HG02870 (cell line): ENCODE results near the gene LSS.

Experiments
- ATAC-seq: cut with Tn5 transposase; IDR thresholded peaks from one replicate; pipeline ENCODE4 v1.9.1; 2021; ENCODE audit warnings: mild to moderate bottlenecking, moderate library complexity; ENCODE audit not compliant: unreplicated experiment

The LSS gene

GRCh38 chr21:46219591-46220239 is 8.9 kb downstream of the LSS start:
- no peak for ATAC-seq

GRCh38 chr21:46218906-46219590 is 9.5 kb downstream of the LSS start:
- ATAC-seq, result no peak

GRCh38 chr21:46217511-46218196 is 10.9 kb downstream of the LSS start:
- ATAC-seq, result no peak

- no peak for ATAC-seq
Observed at GRCh38 chr21:46216132-46216747, 12.3 kb downstream of the LSS start.

GRCh38 chr21:46215436-46216131 is 13.0 kb downstream of the LSS start:
- no peak for ATAC-seq

- ATAC-seq, result no peak
Observed at GRCh38 chr21:46214478-46215340, 13.9 kb downstream of the LSS start.

- no peak for ATAC-seq
Observed at GRCh38 chr21:46213620-46214286, 14.8 kb downstream of the LSS start.

GRCh38 chr21:46212721-46213484 is 15.7 kb downstream of the LSS start:
- no peak for ATAC-seq

- no peak for ATAC-seq
Observed at GRCh38 chr21:46211786-46212720, 16.5 kb downstream of the LSS start.

- no peak for ATAC-seq
Observed at GRCh38 chr21:46211376-46211775, 17.2 kb downstream of the LSS start.

GRCh38 chr21:46210378-46211136 is 18.0 kb downstream of the LSS start:
- no peak for ATAC-seq

GRCh38 chr21:46208761-46209721 is 19.5 kb downstream of the LSS start:
- no peak for ATAC-seq

GRCh38 chr21:46207920-46208591 is 20.5 kb downstream of the LSS start:
- ATAC-seq, result no peak

GRCh38 chr21:46207006-46207919 is 21.3 kb downstream of the LSS start:
- no peak for ATAC-seq
